NB4 (cell line): ENCODE data around the gene ZCCHC7.
A peak's percentile ranks its signal among the peaks of the same experiment; 100 is the strongest.
"Not testable (repeated sequence)": the region's sequence is repeated elsewhere in the genome, so short reads cannot be mapped to it uniquely, and the experiment has no call there.

Experiments
- DNase-seq: peaks from one replicate; pipeline ENCODE4 v3.0.0; 2010; ENCODE audit warnings: low read depth
- H3K4me3 ChIP-seq: one replicate; pipeline ENCODE4 v1.5.1; 2011; ENCODE audit warnings: mild to moderate bottlenecking, low read depth, low read length, moderate library complexity
- MAX ChIP-seq: IDR thresholded peaks from 2 replicates; pipeline ENCODE4 v1.6.1; 2011; ENCODE audit warnings: low read depth, low read length
- MYC ChIP-seq: IDR thresholded peaks from 2 replicates; pipeline ENCODE4 v1.6.1; 2011; ENCODE audit warnings: low read depth, low read length
- POLR2A ChIP-seq: IDR thresholded peaks from 2 replicates; pipeline ENCODE4 v1.6.1; 2011; ENCODE audit warnings: mild to moderate bottlenecking; ENCODE audit not compliant: insufficient read length; ENCODE audit errors: extremely low read depth
- TF ChIP-seq, protein P1 (sequence below): IDR thresholded peaks from one replicate; pipeline ENCODE4 v1.5.1; 2012; ENCODE audit warnings: low read depth, low read length

Gene ZCCHC7

GRCh38 chr9:37117956-37118355, 2.4 kb upstream of the ZCCHC7 start:
- TF ChIP-seq POLR2A = no peak
- TF ChIP-seq, protein P1, sequence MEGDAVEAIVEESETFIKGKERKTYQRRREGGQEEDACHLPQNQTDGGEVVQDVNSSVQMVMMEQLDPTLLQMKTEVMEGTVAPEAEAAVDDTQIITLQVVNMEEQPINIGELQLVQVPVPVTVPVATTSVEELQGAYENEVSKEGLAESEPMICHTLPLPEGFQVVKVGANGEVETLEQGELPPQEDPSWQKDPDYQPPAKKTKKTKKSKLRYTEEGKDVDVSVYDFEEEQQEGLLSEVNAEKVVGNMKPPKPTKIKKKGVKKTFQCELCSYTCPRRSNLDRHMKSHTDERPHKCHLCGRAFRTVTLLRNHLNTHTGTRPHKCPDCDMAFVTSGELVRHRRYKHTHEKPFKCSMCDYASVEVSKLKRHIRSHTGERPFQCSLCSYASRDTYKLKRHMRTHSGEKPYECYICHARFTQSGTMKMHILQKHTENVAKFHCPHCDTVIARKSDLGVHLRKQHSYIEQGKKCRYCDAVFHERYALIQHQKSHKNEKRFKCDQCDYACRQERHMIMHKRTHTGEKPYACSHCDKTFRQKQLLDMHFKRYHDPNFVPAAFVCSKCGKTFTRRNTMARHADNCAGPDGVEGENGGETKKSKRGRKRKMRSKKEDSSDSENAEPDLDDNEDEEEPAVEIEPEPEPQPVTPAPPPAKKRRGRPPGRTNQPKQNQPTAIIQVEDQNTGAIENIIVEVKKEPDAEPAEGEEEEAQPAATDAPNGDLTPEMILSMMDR = no peak
- TF ChIP-seq MYC = no peak
- TF ChIP-seq MAX = no peak
- DNase-seq = no peak
- no peak overlapping the region for H3K4me3 ChIP-seq

DNA sequence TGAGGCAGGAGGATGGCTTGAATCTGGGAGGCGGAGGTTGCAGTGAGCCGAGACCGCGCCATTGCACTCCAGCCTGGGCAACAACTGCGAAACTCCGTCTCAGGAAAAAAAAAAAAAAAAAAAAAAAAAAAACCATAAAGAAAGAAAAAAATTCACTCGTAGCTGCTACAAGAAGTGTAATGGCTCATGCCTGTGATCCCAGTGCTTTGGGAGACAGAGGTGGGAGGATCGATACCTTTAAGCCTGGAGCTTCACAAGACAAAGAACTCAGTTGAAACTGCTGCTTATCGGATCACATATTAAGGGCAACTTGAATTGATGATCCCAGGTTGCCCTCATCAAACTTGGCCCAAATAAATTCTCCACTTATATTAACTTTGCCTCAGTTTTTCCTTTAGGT, 1.0 kb upstream of the ZCCHC7 start:
- H3K4me3 ChIP-seq = no peak overlapping the region
- TF ChIP-seq MYC = no peak
- TF ChIP-seq MAX = no peak
- TF ChIP-seq, protein P1 = no peak
- no peak for TF ChIP-seq POLR2A

GRCh38 chr9:37120843-37121335, 515 bp downstream of the ZCCHC7 start:
- DNase-seq = not testable (repeated sequence)
- H3K4me3 ChIP-seq = peak overlapping the region; percentile 85

More for the DNA sequence above, 1.0 kb upstream of the ZCCHC7 start:
- no peak for DNase-seq

DNA sequence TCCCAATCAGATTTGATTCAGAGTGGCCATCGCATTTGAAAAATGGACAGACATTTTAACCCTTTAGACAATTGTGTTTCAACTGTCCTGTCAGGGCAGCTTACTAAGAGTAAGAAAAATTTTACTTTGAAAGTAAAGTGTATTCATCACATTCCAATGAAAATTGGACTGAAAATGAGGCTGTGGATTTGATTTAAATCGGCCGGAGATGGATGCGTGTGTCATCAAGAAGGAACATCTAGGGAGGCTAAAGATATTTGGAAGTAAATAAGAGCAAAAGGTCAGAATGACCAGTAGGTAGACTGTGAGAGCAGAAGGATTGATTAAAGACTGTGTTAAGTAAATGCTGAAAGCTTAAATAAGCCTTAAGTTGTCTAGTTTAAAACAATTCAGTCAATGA, 1.5 kb downstream of the ZCCHC7 start:
- no peak for DNase-seq
- TF ChIP-seq POLR2A = no peak
- no peak for TF ChIP-seq MYC
- TF ChIP-seq, protein P1 = no peak
- no peak for TF ChIP-seq MAX
- peak overlapping the region; percentile 85 for H3K4me3 ChIP-seq

- no peak overlapping the region for H3K4me3 ChIP-seq
- DNase-seq = no peak
- no peak for TF ChIP-seq POLR2A
- TF ChIP-seq, protein P1 = no peak
- no peak for TF ChIP-seq MYC
- no peak for TF ChIP-seq MAX
Measured at GRCh38 chr9:37126214-37126788, 5.9 kb downstream of the ZCCHC7 start.

DNA sequence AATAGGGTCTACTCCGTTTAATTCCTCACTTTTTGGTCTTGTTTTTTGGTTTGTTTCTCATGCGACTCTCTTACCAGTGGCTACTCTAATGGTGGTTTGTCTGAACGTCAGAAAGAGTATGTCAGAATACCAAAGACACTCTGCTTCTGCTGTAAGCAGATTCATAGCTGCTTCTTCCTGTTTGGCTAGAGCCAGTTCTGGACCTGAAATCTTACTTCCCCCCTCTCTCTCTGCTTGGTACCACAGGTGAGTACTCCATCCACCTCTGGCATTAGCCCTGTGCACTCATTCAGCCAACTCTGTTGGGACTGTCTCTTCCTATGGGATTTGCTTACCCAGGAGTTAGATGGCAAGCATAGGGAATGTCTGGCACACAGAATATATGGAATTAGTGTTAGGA, 6.6 kb downstream of the ZCCHC7 start:
- H3K4me3 ChIP-seq = no peak overlapping the region
- DNase-seq = no peak
- TF ChIP-seq POLR2A (no peak), MYC (no peak), MAX (no peak)
- TF ChIP-seq, protein P1 = no peak
